Erythroblast (primary cell): Measurements from ENCODE around the gene NRXN3.

Experiments
- GATA1 ChIP-seq: IDR thresholded peaks from 2 replicates; pipeline ENCODE4 v1.6.1; 2011; ENCODE audit warnings: low read depth, mild to moderate bottlenecking, control low read depth, low read length, moderate library complexity
- POLR2A ChIP-seq: IDR thresholded peaks from 2 replicates; pipeline ENCODE4 v1.6.1; 2011; ENCODE audit warnings: mild to moderate bottlenecking, low read length

DNA sequence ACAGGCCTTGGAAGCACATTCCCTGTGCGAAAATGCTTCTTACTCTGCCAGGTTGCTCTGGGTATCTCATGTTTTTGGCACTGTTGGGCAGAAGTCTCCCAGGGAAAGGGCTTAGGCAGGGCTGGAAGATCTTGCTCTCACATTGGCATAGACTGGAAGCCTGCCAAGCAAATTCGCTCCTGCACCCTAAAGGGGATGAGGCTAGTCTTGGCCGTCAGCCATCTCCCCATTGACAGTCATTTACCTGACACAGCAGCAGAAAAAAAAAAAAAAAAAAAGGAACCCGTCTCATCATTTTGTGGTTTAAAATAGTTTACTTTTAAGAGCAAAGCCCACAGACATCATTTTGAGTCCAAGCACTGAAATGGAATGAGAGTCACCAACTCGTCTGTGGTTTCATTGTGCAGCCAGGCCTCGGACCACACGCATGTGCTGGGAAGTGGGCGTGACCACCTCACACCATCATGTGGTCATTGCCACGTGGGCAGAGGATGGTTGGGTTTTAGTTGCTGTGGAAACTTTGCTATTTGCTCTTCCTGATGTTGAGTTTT is 84.8 kb downstream of the NRXN3 start:
- TF ChIP-seq POLR2A (no peak), GATA1 (no peak)
